Muscle layer of duodenum (tissue), 2 donors: Measurements from ENCODE around the gene EDEM2.
"Not testable (repeated sequence)": the region's sequence is repeated elsewhere in the genome, so short reads cannot be mapped to it uniquely, and the experiment has no call there.

Experiments used
- H3K27ac ChIP-seq: one replicate; pipeline ENCODE4 v1.7.0; 2013; ENCODE audit warnings: mild to moderate bottlenecking, low read length
- H3K27me3 ChIP-seq: one replicate; pipeline ENCODE4 v1.7.0; 2013; ENCODE audit warnings: low read depth, mild to moderate bottlenecking, control low read depth, low read length
- H3K36me3 ChIP-seq, 2 donors: one replicate each; pipeline ENCODE4 v1.7.0; 2013; ENCODE audit warnings: low read length in 2 of 2, control low read depth in 1 of 2, mild to moderate bottlenecking in 1 of 2; ENCODE audit not compliant: insufficient read depth in 2 of 2, control insufficient read depth in 1 of 2
- H3K4me1 ChIP-seq, 2 donors: one replicate each; pipeline ENCODE4 v1.7.0; 2013; ENCODE audit warnings: low read length in 2 of 2, mild to moderate bottlenecking in 2 of 2, control low read depth in 1 of 2, moderate library complexity in 1 of 2; ENCODE audit not compliant: insufficient read depth in 2 of 2, control insufficient read depth in 1 of 2
- H3K4me3 ChIP-seq, 2 donors: one replicate each; pipeline ENCODE4 v1.7.0; 2013; ENCODE audit warnings: low read length in 2 of 2, low read depth in 1 of 2, mild to moderate bottlenecking in 1 of 2
- H3K9me3 ChIP-seq, 2 donors: one replicate each; pipeline ENCODE4 v1.7.0; 2013; ENCODE audit warnings: low read length in 2 of 2, control low read depth in 1 of 2, mild to moderate bottlenecking in 1 of 2; ENCODE audit not compliant: control insufficient read depth in 1 of 2
- donor health status: healthy.

The EDEM2 gene

GRCh38 chr20:35166242-35166830, 19.2 kb upstream of the EDEM2 start:
- Histone ChIP-seq H3K27me3 (no peaks in the 10 kb centered on the region), H3K4me3 (no peak overlapping the region), H3K36me3 (no peaks in the 10 kb centered on the region), H3K27ac (no peak overlapping the region), H3K4me1 (no peaks in the 10 kb centered on the region), H3K9me3 (no peaks in the 10 kb centered on the region)

DNA sequence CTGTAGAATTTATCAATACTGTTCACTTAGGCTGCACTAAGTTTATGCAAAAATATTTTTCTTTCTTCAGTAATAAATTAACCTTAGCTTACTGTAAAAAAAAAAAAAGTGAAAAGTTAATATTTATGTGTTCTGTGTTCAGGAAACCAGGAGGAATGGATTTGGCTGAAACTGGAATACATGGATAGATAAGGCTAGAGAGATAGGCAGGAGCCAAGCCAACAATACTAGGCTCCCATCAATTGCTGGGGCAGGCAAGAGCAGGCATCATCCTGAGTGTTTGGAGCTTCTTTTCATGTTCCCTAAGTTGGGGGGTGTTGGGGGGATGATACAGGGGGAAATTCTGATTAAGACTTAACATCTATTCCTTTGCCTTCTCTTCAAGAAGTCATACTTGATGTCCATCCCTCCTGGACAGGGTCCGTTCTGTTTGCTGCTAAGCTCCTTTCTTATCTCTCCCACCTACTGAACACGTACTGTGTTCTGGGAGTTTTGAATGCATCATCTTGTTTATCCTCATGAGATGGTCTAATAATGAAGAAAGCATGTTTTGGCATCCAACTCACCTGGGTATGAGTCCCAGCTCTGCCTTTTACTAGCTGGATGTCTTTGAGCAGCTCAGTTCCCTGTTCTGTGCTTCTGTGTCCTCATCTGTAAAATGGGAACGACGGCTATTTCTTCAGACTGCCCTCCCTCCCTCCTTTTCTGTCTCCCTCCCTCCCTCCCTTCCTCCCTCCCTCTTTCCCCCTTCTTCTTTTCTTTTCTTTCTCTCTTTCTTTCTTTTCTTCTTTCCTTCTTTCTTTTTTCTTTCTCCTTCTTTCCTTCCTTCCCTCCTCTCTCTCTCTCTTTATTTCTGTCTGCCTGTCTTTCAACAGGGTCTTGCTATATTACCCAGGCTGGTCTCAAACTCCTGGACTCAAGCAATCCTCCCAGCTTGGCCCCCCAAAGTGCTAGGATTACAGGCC, 18.4 kb upstream of the EDEM2 start:
- Histone ChIP-seq H3K4me1 (no peaks in the 10 kb centered on the region), H3K4me3 (no peak overlapping the region), H3K9me3 (no peaks in the 10 kb centered on the region), H3K27me3 (no peaks in the 10 kb centered on the region), H3K27ac (no peak overlapping the region), H3K36me3 (no peaks in the 10 kb centered on the region)

DNA sequence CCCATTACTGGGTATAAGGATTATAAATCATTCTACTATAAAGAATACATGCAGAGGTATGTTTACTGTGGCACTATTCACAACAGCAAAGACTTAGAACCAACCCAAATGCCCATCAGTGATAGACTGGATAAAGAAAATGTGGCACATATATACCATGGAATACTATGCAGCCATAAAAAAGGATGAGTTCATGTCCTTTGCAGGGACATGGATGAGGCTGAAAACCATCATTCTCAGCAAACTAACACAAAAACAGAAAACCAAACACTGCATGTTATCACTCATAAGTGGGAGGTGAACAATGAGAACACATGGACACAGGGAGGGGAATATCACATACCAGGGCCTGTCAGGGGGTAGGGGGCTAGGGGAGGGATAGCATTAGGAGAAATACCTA, 17.4 kb upstream of the EDEM2 start:
- not testable (repeated sequence) for H3K9me3 ChIP-seq, H3K27ac ChIP-seq, H3K36me3 ChIP-seq, H3K4me3 ChIP-seq, H3K27me3 ChIP-seq, H3K4me1 ChIP-seq

DNA sequence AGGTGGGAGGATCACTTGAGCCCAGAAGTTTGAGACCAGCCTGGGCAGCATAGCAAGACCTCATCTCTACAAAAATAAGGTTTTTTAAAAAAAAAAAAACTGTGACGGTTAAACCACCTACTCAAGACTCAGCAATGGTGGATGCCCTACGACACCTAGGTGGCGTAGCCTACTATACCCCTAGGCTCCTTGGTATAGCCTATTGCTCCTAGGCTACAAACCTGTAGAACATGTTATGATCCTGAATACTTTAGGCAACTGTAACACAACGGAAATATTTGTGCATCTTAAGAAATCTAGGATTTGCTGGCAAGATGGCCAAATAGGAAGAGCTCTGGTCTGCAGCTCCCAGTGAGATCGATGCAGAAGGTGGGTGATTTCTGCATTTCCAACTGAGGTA, 13.2 kb upstream of the EDEM2 start:
- not testable (repeated sequence) for H3K4me1 ChIP-seq, H3K4me3 ChIP-seq, H3K9me3 ChIP-seq, H3K36me3 ChIP-seq, H3K27me3 ChIP-seq, H3K27ac ChIP-seq

- no peaks in the 10 kb centered on the region for H3K4me1 ChIP-seq
- H3K27me3 ChIP-seq = no peaks in the 10 kb centered on the region
- H3K36me3 ChIP-seq = no peaks in the 10 kb centered on the region
- no peak overlapping the region for H3K4me3 ChIP-seq
- no peak overlapping the region for H3K27ac ChIP-seq
- no peaks in the 10 kb centered on the region for H3K9me3 ChIP-seq
Observed at GRCh38 chr20:35156978-35157377, 9.8 kb upstream of the EDEM2 start.

DNA sequence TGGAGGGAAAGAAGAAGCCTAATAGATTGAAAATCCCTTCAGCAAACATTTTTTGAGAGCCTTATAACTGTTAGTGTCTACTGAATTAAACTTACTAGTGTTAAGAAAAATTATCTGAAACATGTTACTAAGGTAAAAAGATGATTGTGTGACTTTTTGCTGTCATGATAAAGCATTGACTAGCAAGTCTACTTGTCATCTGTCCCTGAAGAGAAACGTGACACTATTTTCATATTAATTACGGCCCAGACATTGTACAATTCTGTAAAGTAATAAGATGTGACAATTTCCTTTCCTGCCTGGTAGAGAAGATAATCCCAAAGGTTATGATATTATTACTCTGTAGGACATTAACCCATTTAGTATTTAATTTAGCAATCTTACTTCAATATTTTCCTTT, 8.8 kb upstream of the EDEM2 start:
- H3K9me3 ChIP-seq = no peaks in the 10 kb centered on the region
- H3K4me3 ChIP-seq = no peak overlapping the region
- no peaks in the 10 kb centered on the region for H3K4me1 ChIP-seq
- no peaks in the 10 kb centered on the region for H3K27me3 ChIP-seq
- H3K36me3 ChIP-seq = no peaks in the 10 kb centered on the region
- no peak overlapping the region for H3K27ac ChIP-seq

GRCh38 chr20:35151736-35152135, 4.6 kb upstream of the EDEM2 start:
- Histone ChIP-seq H3K9me3 (no peaks in the 10 kb centered on the region), H3K36me3 (no peaks in the 10 kb centered on the region), H3K4me1 (peaks cover 0 to under 1% of the 10 kb centered on the region in 2 donors), H3K27ac (no peak overlapping the region), H3K27me3 (no peaks in the 10 kb centered on the region), H3K4me3 (no peak overlapping the region)

DNA sequence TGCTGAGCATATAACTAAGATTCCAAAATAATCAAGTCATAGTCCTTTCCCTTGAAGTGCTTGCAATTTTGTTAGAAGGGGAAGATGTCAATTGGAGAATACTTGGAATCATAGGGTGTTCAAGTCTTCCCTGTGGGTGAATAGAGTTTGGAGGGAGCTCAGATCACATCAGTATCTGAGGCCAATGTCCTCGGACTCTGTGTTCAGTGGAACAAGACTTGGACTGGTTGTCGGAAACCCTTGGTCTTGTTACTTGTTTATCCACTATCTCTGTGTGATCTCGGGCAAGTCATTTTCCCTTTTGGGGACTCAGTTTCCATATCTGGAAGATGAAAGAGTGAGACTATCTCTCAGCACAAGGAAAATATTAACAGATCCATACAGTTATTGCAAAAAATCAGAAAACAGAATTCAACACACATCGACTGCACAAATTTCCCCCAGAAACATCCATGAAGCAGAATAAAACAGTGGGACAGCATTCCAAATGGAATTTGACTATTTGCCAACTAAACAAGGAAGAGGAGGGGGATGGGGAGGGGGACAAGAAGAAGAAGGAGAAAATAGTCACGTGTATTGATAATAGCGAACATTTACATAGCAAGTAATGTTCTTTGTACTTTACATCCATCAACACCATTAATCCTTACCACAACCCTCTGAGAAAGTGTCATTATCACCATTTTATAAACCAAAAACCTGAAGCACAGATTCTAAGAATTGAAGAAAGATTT, 3.9 kb upstream of the EDEM2 start:
- Histone ChIP-seq H3K27ac (no peak overlapping the region), H3K27me3 (no peaks in the 10 kb centered on the region), H3K4me3 (no peak overlapping the region), H3K9me3 (no peaks in the 10 kb centered on the region), H3K36me3 (no peaks in the 10 kb centered on the region), H3K4me1 (peaks cover 4 to 7% of the 10 kb centered on the region in 2 donors)

- peak overlapping the region; percentile 73 to 83 for H3K4me3 ChIP-seq
- H3K9me3 ChIP-seq, H3K36me3 ChIP-seq, H3K27me3 ChIP-seq: not testable (repeated sequence)
- H3K27ac ChIP-seq = peak overlapping the region; percentile 77
- H3K4me1 ChIP-seq = peaks cover 7 to 11% of the 10 kb centered on the region in 2 donors
Observed at GRCh38 chr20:35147575-35148071, 487 bp upstream of the EDEM2 start.

DNA sequence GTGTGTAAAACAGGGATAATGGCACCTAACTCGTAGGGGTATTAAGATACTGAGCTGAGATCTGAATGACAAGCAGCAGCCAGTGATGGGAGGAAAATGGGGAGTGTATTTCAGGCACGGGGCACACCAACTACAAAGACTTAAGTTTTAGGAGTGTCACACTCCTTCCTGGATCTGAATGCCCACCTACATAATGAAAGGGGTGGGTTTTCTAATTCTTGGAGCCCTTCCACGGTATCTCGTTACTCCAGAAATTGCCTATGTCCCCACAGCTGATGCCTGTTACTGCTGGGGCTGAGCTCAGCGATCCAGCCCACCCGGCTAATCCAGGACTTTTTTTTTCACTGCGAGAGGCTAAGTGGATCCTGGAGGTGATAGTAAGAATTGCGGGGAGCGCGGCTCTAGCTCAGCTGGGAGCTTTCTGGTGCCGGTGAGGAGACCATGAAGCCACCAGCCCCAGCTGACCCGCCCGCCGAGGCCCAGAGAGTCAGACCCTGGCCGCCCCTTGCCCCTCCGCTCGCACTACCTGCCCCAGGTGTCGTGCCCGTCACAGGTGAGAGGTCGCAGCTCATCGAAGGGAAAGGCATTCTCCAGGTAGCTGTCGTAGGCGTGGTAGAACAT, 727 bp downstream of the EDEM2 start:
- H3K4me1 ChIP-seq = peaks cover 7 to 11% of the 10 kb centered on the region in 2 donors
- H3K27ac ChIP-seq = peak overlapping the region; percentile 77
- no peaks in the 10 kb centered on the region for H3K27me3 ChIP-seq
- no peaks in the 10 kb centered on the region for H3K9me3 ChIP-seq
- H3K4me3 ChIP-seq = peak overlapping the region; percentile 73 to 83
- peaks cover 9 to 19% of the 10 kb centered on the region in 2 donors for H3K36me3 ChIP-seq

DNA sequence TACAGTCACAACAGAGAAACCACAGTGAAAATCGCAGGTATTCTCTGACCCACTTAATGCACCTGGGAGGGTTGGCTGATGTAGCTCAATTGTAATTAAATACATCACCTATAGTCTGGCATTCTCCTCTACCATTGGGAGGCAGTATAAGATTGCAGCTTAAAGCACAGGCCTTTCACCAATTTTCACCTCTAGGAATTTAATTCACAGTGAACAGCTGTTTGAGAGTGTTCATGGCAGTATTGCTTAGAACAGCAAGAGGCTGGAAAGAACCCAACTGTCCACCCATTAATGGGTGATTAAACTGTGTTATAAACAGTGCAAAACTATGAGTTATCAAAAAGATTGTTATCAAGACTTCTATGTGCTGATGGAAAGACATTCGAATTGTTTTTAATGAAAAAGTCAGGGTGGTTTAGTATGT, 2.0 kb downstream of the EDEM2 start:
- Histone ChIP-seq H3K4me3 (no peak overlapping the region), H3K27ac (no peak overlapping the region)

More for the DNA sequence above, 2.0 kb downstream of the EDEM2 start:
- peaks cover 9 to 23% of the 10 kb centered on the region in 2 donors for H3K36me3 ChIP-seq
- H3K4me1 ChIP-seq = peaks cover 7 to 11% of the 10 kb centered on the region in 2 donors
- H3K9me3 ChIP-seq = no peaks in the 10 kb centered on the region
- H3K27me3 ChIP-seq = no peaks in the 10 kb centered on the region
